KMS-11 (cell line): Measurements from ENCODE around the gene SPATS2L.

Experiments
- H2AFZ ChIP-seq: fragments of 200-600 bp; sonication (generic); 2 replicates; pipeline ENCODE4 v1.6.1; 2016; ENCODE audit warnings: antibody characterized with exemption, mixed run types, low read depth
- H3K27ac ChIP-seq: fragments of 200-600 bp; sonication (generic); 2 replicates; pipeline ENCODE4 v1.6.1; 2016; ENCODE audit warnings: mild to moderate bottlenecking, mixed run types
- H3K27me3 ChIP-seq: fragments of 200-600 bp; sonication (generic); 2 replicates; pipeline ENCODE4 v1.6.1; 2017; ENCODE audit warnings: mild to moderate bottlenecking, low read depth, mixed run types, moderate library complexity; ENCODE audit not compliant: insufficient read depth
- H3K36me3 ChIP-seq: fragments of 200-600 bp; sonication (generic); 2 replicates; pipeline ENCODE4 v1.6.1; 2017; ENCODE audit warnings: mild to moderate bottlenecking, mixed run types; ENCODE audit not compliant: insufficient read depth
- H3K4me1 ChIP-seq: fragments of 200-600 bp; sonication (generic); 2 replicates; pipeline ENCODE4 v1.6.1; 2016; ENCODE audit warnings: mild to moderate bottlenecking, low read depth, mixed run types; ENCODE audit not compliant: poor library complexity, severe bottlenecking
- H3K4me2 ChIP-seq: fragments of 200-600 bp; sonication (generic); 2 replicates; pipeline ENCODE4 v1.7.0; 2016; ENCODE audit warnings: mild to moderate bottlenecking, mixed run types
- H3K4me3 ChIP-seq: fragments of 200-600 bp; sonication (generic); IDR thresholded peaks from 2 replicates; pipeline ENCODE4 v1.6.1; 2017; ENCODE audit warnings: low read depth, low read length, mixed read lengths; ENCODE audit not compliant: insufficient read depth
- H3K79me2 ChIP-seq: fragments of 200-600 bp; sonication (generic); 2 replicates; pipeline ENCODE4 v1.6.1; 2016; ENCODE audit warnings: low read depth, mixed run types; ENCODE audit not compliant: insufficient read depth
- H3K9ac ChIP-seq: fragments of 200-600 bp; sonication (generic); 2 replicates; pipeline ENCODE4 v1.6.1; 2016; ENCODE audit warnings: mild to moderate bottlenecking, mixed run types
- H4K20me1 ChIP-seq: fragments of 200-600 bp; sonication (generic); 2 replicates; pipeline ENCODE4 v1.6.1; 2016; ENCODE audit warnings: mild to moderate bottlenecking, mixed run types; ENCODE audit not compliant: insufficient read depth
- CTCF ChIP-seq: fragments of 200-600 bp; sonication (generic); conservative IDR thresholded peaks from 2 replicates; pipeline ENCODE4 v1.6.1; 2017; ENCODE audit warnings: low read depth, mild to moderate bottlenecking, antibody characterized with exemption, low read length, moderate library complexity, mixed read lengths

Gene SPATS2L

GRCh38 chr2:200377355-200378336 lies 71.2 kb downstream of the SPATS2L start:
- Histone ChIP-seq H3K4me3 (no peak overlapping the region), H3K4me1 (peaks cover 43% of the 10 kb centered on the region), H4K20me1 (no peaks in the 10 kb centered on the region), H2AFZ (no peak overlapping the region), H3K27ac (no peak overlapping the region), H3K9ac (no peak overlapping the region), H3K79me2 (no peaks in the 10 kb centered on the region), H3K27me3 (no peaks in the 10 kb centered on the region), H3K36me3 (no peaks in the 10 kb centered on the region), H3K4me2 (no peak overlapping the region)
- no peak for TF ChIP-seq CTCF

GRCh38 chr2:200378652-200379290 lies 72.3 kb downstream of the SPATS2L start:
- H3K4me2 ChIP-seq, result no peak overlapping the region
- H3K36me3 ChIP-seq, result no peaks in the 10 kb centered on the region
- no peak overlapping the region for H3K4me3 ChIP-seq
- H3K4me1 ChIP-seq, result peaks cover 42% of the 10 kb centered on the region
- no peaks in the 10 kb centered on the region for H4K20me1 ChIP-seq
- TF ChIP-seq CTCF, result no peak
- H3K27me3 ChIP-seq, result no peaks in the 10 kb centered on the region
- no peak overlapping the region for H3K27ac ChIP-seq
- H2AFZ ChIP-seq, result no peak overlapping the region
- H3K9ac ChIP-seq, result no peak overlapping the region
- no peaks in the 10 kb centered on the region for H3K79me2 ChIP-seq

GRCh38 chr2:200379481-200380090 lies 73.1 kb downstream of the SPATS2L start:
- Histone ChIP-seq H3K9ac (no peak overlapping the region), H3K4me1 (peaks cover 44% of the 10 kb centered on the region), H3K4me2 (no peak overlapping the region), H3K79me2 (no peaks in the 10 kb centered on the region), H3K27ac (no peak overlapping the region), H3K4me3 (no peak overlapping the region), H3K36me3 (no peaks in the 10 kb centered on the region), H4K20me1 (no peaks in the 10 kb centered on the region), H2AFZ (no peak overlapping the region), H3K27me3 (no peaks in the 10 kb centered on the region)
- TF ChIP-seq CTCF, result no peak

GRCh38 chr2:200380091-200380561 lies 73.6 kb downstream of the SPATS2L start:
- no peak overlapping the region for H3K4me2 ChIP-seq
- H4K20me1 ChIP-seq, result no peaks in the 10 kb centered on the region
- no peaks in the 10 kb centered on the region for H3K36me3 ChIP-seq
- H3K27me3 ChIP-seq, result no peaks in the 10 kb centered on the region
- H3K27ac ChIP-seq, result no peak overlapping the region
- H3K79me2 ChIP-seq, result no peaks in the 10 kb centered on the region
- H3K9ac ChIP-seq, result no peak overlapping the region
- peaks cover 44% of the 10 kb centered on the region for H3K4me1 ChIP-seq
- no peak overlapping the region for H2AFZ ChIP-seq
- no peak for TF ChIP-seq CTCF
- H3K4me3 ChIP-seq, result no peak overlapping the region
